ENCODE measurements around the gene PLIN3. TPM values are rescaled to one million over a fixed set of nuclear protein-coding genes. Genes with fewer than 3 reads are reported as not detected.

PLIN3 gene
- polyA plus RNA-seq, 1 donor (not counting 4 experiments of a cell fraction or from before 2014, with no cell fraction given): 70.7 TPM

GRCh38 chr19:4803736-4804695 is 63.5 kb downstream of the PLIN3 start:
- dilution Hi-C loops (cut with MboI; ENCODE audit: extremely low pct_ligation_motif_present, low sequenced_read_pairs): no loop called here
- Histone ChIP-seq H3K79me2 (ENCODE audit: control insufficient read depth, insufficient read depth, low read length) (no peaks in the 10 kb centered on the region), H3K9me3 (ENCODE audit: control insufficient read depth, low read depth, low read length) (no peaks in the 10 kb centered on the region), H3K9me1 (ENCODE audit: control insufficient read depth, extremely low read depth, insufficient read depth, low read length) (no peaks in the 10 kb centered on the region), H2AFZ (ENCODE audit: control insufficient read depth, low read length) (no peak overlapping the region), H3K36me3 (ENCODE audit: control insufficient read depth in 2 of 2, extremely low read depth in 1 of 2, insufficient read depth in 2 of 2, low read length in 2 of 2) (no peaks in the 10 kb centered on the region), H3K4me3 (ENCODE audit: control insufficient read depth in 2 of 3, extremely low read depth in 1 of 3, insufficient read depth in 2 of 3, low read depth in 1 of 3, low read length in 3 of 3) (no peak overlapping the region), H4K20me1 (ENCODE audit: control insufficient read depth, extremely low read depth, insufficient read depth, low read length) (no peaks in the 10 kb centered on the region), H3K9ac (ENCODE audit: control insufficient read depth, extremely low read depth, insufficient read depth, low read length) (no peak overlapping the region), H3K4me2 (ENCODE audit: control insufficient read depth, extremely low read depth, insufficient read depth, low read depth, low read length) (no peak overlapping the region), H3K27me3 (ENCODE audit: control insufficient read depth, extremely low read depth, insufficient read depth, low read length) (no peaks in the 10 kb centered on the region), H3K27ac (ENCODE audit: control insufficient read depth, insufficient read depth, low read length) (no peak overlapping the region), H3K4me1 (ENCODE audit: control insufficient read depth, extremely low read depth, insufficient read depth, low read length) (peaks cover 13% of the 10 kb centered on the region)
- FAIRE-seq: no peak
- no peak for TF ChIP-seq EZH2 (IDR thresholded peaks at IDR 0.05; ENCODE audit: low read length)
- TF ChIP-seq CTCF (optimal IDR thresholded peaks at IDR 0.05 in 1 of 3, IDR thresholded peaks at IDR 0.05 in 1 of 3, conservative IDR thresholded peaks at IDR 0.05 in 1 of 3; ENCODE audit: extremely low read depth in 1 of 3, insufficient read depth in 2 of 3, low read length in 3 of 3): peak; percentile 79 to 94 (median 83)
- DNase-seq (ENCODE audit: low read depth, low spot score): no peak

GRCh38 chr19:4802711-4803110 is 64.8 kb downstream of the PLIN3 start:
- Histone ChIP-seq H4K20me1 (ENCODE audit: control insufficient read depth, extremely low read depth, insufficient read depth, low read length) (no peaks in the 10 kb centered on the region), H3K9me3 (ENCODE audit: control insufficient read depth, low read depth, low read length) (no peaks in the 10 kb centered on the region), H3K27ac (ENCODE audit: control insufficient read depth, insufficient read depth, low read length) (no peak overlapping the region), H3K27me3 (ENCODE audit: control insufficient read depth, extremely low read depth, insufficient read depth, low read length) (no peaks in the 10 kb centered on the region), H3K79me2 (ENCODE audit: control insufficient read depth, insufficient read depth, low read length) (no peaks in the 10 kb centered on the region), H3K4me3 (ENCODE audit: control insufficient read depth in 2 of 3, extremely low read depth in 1 of 3, insufficient read depth in 2 of 3, low read depth in 1 of 3, low read length in 3 of 3) (no peak overlapping the region), H3K4me1 (ENCODE audit: control insufficient read depth, extremely low read depth, insufficient read depth, low read length) (peaks cover 13% of the 10 kb centered on the region), H3K9ac (ENCODE audit: control insufficient read depth, extremely low read depth, insufficient read depth, low read length) (no peak overlapping the region), H3K36me3 (ENCODE audit: control insufficient read depth in 2 of 2, extremely low read depth in 1 of 2, insufficient read depth in 2 of 2, low read length in 2 of 2) (no peaks in the 10 kb centered on the region), H2AFZ (ENCODE audit: control insufficient read depth, low read length) (no peak overlapping the region), H3K4me2 (ENCODE audit: control insufficient read depth, extremely low read depth, insufficient read depth, low read depth, low read length) (no peak overlapping the region), H3K9me1 (ENCODE audit: control insufficient read depth, extremely low read depth, insufficient read depth, low read length) (no peaks in the 10 kb centered on the region)
- FAIRE-seq: no peak
- DNase-seq (ENCODE audit: low read depth, low spot score): no peak
- dilution Hi-C loops (cut with MboI; ENCODE audit: extremely low pct_ligation_motif_present, low sequenced_read_pairs): no loop called here
- no peak for TF ChIP-seq EZH2 (IDR thresholded peaks at IDR 0.05; ENCODE audit: low read length)
- TF ChIP-seq CTCF (optimal IDR thresholded peaks at IDR 0.05 in 1 of 3, IDR thresholded peaks at IDR 0.05 in 1 of 3, conservative IDR thresholded peaks at IDR 0.05 in 1 of 3; ENCODE audit: extremely low read depth in 1 of 3, insufficient read depth in 2 of 3, low read length in 3 of 3): no peak

Data from keratinocyte (primary cell).